NCI-H2081 (cell line): Measurements from ENCODE around the gene QPRT.
"Not testable (repeated sequence)": the region's sequence is repeated elsewhere in the genome, so short reads cannot be mapped to it uniquely, and the experiment has no call there.

Source experiments
- DNase-seq, 2 experiments: peaks; one replicate each; lab custom pipeline; 2025; lab: John Stamatoyannopoulos, UW

The QPRT gene

DNA sequence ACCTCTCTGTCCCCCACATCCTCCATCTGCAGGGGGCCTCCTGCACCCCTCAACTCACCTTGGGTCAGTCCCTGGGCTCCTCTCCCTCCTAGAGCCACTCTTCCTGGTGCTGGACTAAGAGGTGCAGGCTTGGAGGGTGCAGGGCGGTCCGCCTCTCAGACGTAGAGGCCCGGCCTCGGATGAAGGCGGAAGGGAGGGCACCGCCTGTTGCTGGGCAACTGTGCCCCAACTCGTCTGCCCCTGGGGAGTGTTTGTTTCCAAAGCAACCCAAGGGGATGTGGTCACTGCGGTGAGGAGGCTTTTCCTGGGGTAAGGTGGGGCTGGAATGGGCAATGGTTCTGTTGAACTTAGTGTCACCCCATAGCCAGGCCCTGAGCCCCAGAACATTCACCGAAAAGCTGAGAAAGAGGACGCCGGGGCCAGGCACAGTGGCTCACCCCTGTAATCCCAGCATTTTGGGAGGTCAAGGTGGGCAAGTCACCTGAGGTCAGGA is 66.9 kb downstream of the QPRT start, which contains the start of gene C16orf54:
Gene C16orf54, minus strand, starts transcription at position 138 of the 493 bp plus-strand sequence. CDS start 1,039 bp downstream, outside the sequence.
- no peak for DNase-seq

- not testable (repeated sequence) for DNase-seq
Measured at GRCh38 chr16:29746518-29746917, 67.5 kb downstream of the QPRT start.
